Uterus (tissue), 2 donors: ENCODE measurements around the gene KCNH4.

Experiments used
- CTCF ChIP-seq, 4 experiments: fragments of 200-600 bp in 2 of 4; fragments of 450-650 bp in 2 of 4; sonication (generic) in 2 of 4; IDR thresholded peaks; one replicate each; pipeline ENCODE4 v1.5.1; 2016 to 2019; ENCODE audit warnings: antibody characterized with exemption in 4 of 4, mild to moderate bottlenecking in 2 of 4, moderate library complexity in 1 of 4
- POLR2A ChIP-seq, 2 donors: fragments of 450-650 bp; IDR thresholded peaks; one replicate each; pipeline ENCODE4 v1.6.1; 2016; ENCODE audit warnings: antibody characterized with exemption in 2 of 2, mild to moderate bottlenecking in 1 of 2, moderate library complexity in 1 of 2

GRCh38 chr17:42201458-42201772 lies 20.5 kb upstream of the KCNH4 start:
- TF ChIP-seq CTCF (IDR thresholded peaks at IDR 0.05) (no peak), POLR2A (IDR thresholded peaks at IDR 0.05) (no peak)
